SU-DHL-6 (cell line): ENCODE measurements around the gene TRMU.

Source experiments
- CTCF ChIP-seq: fragments of 200-600 bp; sonication (generic); IDR thresholded peaks from one replicate; pipeline ENCODE4 v1.5.1; 2017; ENCODE audit warnings: antibody characterized with exemption, mild to moderate bottlenecking, low read length, moderate library complexity; ENCODE audit not compliant: insufficient read depth, poor library complexity, severe bottlenecking
- EZH2phosphoT487 ChIP-seq: fragments of 200-600 bp; sonication (generic), shearing (Covaris generic); conservative IDR thresholded peaks from 2 replicates; pipeline ENCODE4 v1.6.1; 2018; ENCODE audit warnings: mild to moderate bottlenecking, antibody characterized with exemption, low read length, moderate library complexity, mixed read lengths

DNA sequence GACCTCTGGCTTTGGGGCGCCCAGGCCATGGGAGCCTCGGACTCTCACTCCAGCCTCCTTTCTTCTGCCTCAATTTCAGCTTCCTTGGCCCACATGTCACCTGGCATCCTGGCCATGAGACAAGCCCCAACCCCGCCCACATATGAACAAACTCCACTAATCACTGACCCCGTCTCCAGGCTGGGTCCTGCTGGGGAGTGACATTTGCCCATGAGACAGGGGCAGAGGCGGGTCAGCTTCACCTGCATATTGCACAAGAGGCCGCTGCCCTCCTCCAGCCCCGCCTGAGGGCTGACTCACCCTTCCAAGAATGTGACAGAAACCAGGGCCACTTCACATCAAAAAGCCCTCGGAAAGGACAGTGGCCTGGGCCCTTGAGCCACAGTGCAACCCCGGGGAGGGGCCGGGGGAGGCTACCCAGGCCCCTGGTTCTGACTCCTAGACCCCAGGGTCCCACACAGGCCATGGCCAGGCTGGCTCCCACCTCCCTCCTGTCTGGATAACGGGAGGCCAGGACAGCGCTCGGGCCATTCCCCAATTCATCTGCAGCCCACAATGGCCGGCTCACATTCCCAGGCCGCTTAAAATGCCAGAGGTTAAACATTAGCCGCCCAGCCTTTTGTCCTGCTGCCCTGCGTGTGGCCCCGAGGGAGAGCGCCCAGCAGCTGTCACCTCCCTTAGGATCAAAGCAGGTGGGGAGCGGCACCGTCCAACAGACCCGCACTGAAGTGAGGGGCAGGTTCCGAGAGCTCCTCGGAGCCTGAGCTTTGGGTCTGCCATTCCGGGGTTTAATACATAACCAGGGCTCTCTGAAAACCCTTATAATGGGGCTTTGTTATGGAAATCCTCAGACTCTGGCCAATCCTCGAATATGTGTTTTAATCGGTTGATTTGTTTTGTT, 42.3 kb downstream of the TRMU start:
- TF ChIP-seq CTCF (no peak), EZH2phosphoT487 (no peak)
